HG03521 (cell line): ENCODE measurements around the gene R3HDM4.
A peak's percentile ranks its signal among the peaks of the same experiment; 100 is the strongest.

ENCODE experiments used
- ATAC-seq: cut with Tn5 transposase; IDR thresholded peaks from one replicate; pipeline ENCODE4 v1.9.1; 2021; ENCODE audit warnings: mild to moderate bottlenecking, moderate library complexity; ENCODE audit not compliant: unreplicated experiment

R3HDM4 gene

DNA sequence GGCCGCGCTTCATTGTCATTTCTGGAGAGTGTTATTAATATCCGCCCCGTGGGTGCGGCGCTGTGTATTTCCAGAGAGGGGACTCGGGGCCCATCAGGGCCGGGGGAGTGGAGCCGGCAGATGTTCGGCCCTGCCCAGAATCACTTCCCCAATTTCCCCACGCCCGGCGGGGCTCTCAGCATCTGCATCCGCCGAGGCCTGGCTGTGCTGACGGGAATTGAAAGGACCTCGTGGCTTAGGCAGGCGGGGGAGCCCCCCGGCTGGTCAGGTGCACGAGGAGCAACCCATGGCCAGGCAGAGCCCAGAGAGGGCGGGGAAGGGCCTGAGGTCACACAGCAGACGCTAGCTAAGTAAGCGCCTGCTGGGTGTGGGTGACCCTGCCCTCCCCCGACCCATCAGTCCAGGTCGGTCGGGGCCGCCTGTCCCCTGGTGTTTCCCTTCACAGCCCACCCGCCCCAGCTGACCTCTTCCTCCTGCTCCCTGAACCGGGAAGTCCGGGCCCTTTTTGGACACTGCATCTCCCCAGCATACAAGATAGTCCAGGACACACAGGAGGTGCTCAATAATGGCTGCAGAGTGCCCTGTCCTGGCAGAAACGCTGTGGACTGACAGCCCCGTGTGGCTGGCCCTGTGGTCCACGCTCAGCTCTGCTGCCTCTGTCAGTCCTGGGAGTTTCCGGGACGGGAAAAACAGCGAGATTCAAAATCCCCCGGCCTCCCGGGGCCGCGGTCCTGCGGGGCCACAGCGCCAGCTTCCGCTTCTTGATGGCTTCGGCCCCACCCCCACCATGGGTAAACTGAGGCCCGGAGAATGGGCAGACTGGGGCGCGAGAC is 34.9 kb upstream of the R3HDM4 start:
- peak; percentile 55 for ATAC-seq

DNA sequence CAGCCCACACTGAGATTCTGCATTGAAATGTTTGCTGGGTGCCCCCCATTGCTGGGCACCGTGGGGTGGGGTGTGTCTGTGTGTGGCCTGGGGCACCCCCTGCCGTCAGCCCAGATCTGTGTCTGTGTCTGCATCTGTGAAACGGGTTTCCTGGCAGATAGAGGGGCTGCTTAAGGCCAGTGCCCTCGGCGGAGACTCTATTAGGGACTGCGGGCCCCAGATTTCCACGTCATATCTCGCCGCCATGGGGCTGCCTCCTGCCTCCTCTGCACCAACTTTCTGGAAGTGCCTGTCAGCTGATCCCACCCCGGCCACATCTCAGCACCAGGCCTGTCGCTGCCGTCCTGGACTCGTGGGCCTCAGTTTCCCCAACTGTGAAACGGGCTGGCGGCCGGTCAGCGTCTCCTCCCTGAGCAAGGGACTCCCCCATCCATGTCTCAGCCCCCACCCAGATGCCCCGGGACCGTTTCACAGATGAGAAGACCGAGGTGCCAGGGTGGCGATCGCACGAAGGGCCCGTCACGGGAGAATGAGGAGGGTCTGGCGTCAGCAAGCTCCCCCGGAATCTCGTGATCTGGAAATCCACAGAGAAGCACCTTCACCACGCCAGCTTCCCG is 34.2 kb upstream of the R3HDM4 start:
- ATAC-seq = peak; percentile 22

DNA sequence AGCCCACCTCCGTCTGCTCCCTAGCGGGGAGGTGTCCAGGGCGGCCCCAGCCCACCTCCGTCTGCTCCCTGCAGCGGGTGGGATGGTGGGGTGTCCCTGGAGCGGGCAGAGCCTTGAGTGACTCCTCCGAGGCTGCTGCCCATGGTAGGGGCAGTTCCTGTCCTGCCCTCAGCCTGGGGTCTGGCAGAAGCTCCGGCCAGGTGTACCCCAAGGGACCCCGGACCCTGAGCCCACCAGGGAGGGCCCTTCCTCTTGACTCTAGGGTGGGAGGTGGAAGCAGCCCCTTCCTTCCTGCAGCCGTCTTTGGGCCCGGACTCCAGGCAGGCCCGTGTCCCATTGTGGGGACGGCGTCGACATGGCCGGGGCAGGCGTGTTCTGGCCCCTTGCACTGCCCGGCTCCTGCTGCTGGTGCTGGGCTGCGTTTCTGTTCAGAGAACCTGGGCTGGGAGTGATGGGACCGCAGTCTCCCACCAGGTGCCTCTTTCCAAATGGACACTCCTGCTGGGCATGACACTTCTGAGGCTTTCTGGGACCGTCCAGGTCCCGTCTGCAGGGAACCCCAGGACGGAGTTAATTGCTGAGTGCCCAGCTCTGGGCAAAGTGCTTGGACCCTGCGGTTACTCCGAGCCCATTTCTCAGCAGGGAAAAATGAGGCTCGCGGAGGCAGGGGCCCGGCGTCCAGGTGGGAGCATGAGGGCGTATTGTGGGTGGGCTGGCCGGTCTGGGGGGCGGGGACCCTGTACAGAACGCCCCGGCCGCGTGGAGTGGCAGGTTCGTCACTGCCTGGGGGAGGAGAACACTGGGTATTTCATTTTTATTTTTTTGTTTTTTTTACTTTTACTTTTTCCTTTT is 32.6 kb upstream of the R3HDM4 start:
- no peak for ATAC-seq

DNA sequence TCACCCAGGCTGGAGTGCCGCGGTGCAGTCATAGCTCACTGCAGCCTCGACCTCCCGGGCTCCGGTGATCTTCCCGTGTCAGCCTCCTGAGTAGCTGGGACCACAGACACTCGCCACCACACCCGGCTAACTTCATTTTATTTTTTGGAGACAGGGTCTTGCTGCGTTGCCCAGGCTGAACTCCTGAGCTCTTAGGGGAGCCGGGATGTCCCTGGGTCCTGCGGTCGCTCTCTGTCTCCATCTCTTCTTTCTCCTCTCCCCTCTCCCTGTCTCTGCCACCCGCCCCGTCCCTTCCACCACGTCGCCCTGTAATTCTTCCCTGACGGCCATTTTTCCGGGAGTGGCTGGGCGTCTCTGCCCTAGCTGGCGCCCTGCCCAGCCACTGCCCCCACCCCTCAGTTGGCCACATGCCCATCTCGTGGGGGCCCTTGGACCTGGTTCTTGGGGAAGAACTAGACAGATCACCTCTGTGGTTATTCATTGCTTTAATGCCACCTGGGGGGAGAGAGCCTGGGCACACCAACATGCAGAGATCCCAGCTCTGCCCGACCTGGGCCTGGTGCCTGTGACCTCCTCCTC is 31.7 kb upstream of the R3HDM4 start:
- no peak for ATAC-seq

DNA sequence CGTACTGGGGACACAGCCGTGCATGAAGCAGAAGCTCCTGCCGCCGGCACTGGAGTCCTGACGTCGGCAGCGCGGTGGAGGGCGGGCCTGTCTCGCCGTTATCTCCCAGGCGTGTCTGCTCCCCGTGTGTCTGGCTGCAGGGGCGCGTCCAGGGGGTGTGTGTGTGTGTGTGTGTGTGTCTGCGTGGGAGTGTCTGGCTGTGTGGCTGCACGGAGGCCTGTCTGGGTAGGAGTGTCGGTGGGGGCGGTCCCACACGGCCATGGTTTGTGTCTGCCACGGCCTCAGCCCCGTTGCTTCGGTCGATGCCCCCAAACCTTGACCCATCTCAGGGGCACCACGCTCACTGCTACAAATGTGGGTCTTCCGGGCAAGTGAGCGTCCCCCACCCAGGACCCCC is 31.1 kb upstream of the R3HDM4 start:
- no peak for ATAC-seq

DNA sequence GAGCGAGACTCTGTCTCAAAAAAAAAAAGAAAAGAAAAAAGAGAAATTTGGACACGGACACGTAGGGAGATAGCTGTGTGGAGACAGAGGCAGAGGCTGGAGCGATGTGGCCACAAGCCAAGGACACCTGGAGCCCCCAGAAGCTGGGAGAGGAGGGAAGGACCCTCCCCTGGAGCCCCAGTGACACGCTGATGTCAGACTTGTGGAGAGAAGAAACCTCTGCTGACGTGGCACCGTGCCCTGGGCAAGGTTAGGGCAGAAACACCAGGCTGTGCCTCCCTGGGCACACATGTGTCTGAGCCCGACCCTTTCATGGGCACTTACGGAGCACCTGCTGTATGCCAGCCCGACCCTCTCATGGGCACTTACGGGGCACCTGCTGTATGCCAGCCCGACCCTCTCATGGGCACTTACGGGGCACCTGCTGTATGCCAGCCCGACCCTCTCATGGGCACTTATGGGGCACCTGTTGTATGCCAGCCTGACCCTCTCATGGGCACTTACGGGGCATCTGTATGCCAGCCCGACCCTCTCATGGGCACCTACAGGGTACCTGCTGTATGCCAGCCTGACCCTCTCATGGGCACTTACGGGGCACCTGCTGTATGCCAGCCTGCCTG is 30.6 kb upstream of the R3HDM4 start:
- no peak for ATAC-seq

DNA sequence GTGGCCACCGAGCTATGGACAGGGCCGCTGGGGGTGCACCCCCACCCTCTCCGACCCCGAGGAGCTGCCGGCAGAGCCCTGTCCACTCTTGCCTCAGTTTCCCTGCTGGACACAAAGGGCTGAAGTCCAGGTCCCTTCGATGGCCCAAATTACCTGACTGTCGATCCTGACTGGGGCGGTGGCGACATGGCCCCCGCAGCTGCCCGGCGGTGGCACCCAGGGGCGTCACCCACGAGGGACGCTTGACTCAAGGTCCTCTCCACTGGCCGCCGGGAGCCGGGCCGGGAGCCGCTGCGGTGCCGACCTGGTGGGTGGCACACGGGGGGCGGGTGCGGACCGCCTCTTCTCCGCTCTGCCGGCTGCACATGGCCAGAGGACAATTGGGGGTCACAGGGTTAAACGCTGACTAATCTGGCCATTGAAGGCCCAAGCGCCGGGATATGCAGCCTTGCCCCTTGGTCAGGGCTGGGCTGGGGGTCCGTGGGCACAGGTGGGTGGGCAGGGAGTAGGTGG is 29.2 kb upstream of the R3HDM4 start:
- ATAC-seq = no peak

DNA sequence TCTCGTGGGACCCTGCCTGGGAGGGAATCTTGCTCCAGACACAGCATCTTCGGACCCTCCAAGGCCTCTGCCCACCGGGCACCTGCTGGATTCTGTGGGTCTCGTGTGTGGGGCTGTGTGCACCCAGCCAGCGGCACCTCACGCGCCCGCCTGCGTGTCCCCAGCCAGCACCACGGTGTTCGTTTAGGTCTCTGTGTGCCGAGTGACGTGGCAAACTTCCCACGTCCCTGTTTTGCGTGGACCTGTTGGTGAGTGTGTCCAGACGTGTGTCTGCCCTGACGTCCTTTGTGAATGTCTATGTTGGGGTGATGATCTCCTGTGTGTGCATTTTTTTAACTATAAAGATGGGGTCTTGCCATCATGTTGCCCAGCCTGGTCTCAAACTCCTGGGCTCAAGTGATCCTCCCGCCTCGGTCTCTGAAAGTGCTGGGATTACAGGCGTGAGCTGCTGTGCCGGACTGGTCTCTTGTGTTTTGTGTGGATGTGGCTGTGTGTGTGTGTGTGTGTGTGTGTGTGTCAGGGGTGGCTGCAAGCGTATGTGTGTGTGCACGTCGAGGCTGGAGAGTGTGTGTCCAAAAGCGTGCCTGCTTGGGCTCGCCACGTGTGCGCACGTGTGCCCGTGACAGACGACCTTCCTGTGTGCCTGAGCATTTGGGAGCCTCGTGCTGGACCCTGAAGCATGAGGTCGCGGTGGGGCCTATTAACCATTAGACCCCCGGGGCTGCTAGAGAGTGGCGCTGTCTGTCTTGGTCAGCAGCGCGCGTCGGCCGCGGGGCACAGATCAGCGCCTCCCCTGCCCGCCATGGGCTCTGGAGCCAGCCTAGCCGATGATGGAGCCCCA is 28.5 kb upstream of the R3HDM4 start:
- no peak for ATAC-seq

DNA sequence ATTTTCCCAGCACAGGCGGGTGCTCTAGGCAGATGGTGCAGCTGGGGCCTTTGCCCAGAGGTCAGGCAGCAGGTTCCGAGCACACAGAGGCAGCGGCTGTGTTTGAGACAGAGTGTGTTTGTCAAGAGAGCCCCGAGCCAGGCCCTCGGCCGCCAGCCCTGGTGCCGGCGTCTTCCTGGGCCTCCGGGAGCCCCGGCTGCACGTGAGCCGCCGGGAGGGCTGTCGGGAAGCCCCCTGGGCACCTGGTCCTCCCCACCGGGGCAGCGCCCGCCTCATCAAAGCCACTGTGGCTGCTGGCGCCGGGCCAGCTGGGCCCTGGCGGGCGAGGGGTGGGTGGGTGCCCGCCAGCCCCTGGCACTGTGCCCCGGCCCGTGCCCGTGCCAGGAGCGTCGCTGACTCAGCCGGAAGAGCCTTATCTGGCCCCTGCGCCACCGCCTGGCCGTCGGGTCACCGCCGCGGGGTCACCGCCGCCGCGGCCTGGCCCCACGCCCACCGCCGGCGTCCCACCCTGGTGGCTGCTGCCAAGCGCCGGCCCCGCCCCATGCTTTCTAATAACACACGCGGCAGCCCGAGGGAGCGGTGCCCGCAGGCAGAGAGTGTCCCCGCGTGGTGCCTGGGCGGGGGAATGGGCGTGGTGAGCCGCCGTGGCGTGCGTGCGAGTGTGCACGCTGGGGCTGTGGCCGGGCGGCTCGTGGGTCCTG is 27.7 kb upstream of the R3HDM4 start:
- no peak for ATAC-seq

DNA sequence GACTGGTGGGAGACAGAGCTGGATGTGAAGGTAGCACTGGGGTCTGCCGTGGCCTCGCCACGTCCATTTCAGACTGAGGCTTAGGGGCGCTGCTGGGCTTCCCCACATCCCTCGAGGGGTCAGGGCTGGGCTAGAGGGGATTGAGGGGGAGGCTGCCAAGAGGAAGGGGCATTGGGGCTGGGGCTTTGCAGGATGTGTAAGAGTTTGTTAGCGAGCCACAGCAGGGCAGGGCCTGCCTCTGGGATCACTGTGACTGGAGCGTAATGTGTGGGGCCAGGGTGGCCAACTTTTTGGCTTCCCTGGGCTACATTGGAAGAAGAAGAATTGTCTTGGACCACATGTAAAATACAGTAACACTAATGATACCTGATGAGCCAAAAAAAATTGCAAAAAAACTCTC is 26.9 kb upstream of the R3HDM4 start:
- no peak for ATAC-seq

DNA sequence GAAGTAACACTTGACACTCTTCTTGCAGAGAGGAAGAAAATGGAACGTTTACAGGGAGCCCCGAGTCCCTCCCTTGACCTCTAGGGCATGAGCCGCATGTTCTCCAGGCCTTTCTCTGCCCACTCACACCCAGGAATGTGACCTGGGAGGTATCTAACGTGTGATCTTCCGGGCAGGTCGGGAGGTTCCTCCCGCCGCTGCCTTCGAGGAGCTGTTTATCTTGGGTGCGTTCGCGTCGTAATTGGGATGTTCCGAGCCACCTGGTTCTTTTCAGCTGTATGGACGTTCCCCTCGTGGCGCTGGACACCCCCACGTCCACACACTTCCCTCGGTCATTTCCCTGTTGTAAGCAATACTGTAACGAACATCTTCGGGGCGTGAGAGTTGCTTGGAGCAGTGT is 26.4 kb upstream of the R3HDM4 start:
- no peak for ATAC-seq

DNA sequence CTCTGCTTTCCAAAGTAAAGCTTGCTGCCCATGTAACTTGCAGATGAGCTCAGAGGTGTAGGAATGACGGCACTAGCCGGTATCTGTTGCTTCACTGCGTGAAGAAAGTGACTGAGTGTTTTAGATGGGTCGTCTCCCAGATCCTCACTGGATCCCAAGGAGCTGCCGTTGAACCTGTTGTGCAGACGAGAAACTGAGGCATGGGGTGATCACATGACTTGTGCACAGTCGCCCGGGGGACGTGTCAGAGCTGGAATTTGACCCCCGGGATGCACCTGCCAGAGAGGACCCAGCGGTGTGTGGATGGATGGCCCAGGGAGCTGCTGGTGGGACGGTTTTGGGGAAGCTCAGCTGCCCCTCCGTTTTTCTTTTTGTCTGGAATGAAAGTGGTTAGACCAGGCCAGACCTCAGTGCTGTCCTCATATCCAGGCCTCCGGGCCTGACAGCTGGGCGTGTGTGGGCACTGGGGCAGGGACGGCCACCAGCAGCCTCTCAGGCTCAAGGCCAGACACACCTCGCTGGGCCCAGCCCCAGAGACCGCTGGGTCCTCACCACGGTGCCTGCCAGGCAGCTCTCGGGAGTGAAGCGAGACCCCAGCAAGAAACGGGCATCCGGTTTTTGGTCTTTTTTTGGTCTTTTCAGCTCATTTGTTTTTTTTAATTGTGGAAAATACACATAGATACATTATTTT is 25.4 kb upstream of the R3HDM4 start:
- no peak for ATAC-seq

DNA sequence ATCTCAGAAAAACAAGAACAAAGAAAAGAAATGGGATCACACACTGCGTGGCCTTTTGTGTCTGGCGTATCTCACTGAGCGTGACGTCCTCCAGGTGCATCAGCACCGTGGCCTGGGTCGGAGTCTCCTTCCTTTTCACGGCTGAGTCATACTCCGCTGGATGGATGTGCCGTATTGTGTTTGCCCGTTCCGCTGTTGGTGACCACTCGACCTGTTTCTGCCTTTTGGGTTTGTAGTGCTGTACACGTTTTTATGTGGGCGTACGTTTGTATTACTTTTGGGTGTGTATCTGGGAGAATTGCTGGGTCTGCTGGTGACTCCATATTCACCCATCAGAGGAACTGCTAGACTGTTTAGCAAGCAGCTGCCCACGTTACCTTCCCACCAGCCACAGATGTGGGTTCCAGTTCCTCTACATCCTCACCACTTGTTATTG is 24.3 kb upstream of the R3HDM4 start:
- no peak for ATAC-seq

DNA sequence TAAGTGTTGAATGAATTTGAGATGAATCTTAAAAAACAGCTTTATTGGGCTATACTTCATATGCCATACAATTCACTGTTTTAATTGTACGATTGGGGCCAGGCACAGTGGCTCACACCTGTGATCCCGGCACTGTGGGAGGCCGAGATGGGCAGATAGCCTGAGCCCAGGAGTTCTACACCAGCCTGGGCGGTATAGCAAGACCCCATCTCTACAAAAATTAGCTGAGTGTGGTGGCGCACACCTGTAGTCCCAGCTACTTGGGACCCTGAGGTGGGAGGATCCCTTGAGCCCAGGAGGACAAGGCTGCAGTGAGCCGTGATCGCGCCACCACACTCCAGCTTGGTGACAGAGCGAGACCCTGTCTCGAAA is 23.1 kb upstream of the R3HDM4 start:
- ATAC-seq = no peak

DNA sequence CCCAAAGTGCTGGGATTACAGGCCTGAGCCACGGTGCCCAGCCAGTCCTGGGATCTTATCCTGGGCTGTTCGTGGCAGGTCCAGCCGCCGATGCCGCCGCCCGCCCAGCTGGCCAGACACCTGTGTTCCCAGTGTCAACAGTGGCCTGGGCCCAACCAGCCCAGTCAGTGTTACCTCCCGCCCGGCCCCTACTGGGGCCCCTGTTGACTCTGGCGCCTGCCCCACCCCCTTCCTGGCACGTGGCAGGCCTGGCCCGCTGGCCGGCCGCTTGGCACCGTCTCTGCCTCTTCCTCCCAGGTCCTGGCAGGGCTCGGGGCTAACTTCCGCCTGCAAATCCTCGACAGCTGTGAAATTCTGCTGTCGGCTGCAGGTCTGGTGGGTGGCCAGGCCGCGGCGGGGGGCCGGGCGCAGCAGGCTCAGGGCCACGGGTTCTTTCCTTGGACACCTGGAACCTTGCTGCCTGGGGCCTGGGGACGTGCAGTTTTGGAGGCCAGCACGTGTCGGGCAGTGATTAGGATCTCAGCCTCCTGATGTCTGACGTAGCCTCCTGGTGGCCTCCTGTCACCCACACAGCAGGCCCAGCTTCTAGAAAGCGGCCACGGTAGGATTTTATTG is 22.0 kb upstream of the R3HDM4 start:
- ATAC-seq = no peak

DNA sequence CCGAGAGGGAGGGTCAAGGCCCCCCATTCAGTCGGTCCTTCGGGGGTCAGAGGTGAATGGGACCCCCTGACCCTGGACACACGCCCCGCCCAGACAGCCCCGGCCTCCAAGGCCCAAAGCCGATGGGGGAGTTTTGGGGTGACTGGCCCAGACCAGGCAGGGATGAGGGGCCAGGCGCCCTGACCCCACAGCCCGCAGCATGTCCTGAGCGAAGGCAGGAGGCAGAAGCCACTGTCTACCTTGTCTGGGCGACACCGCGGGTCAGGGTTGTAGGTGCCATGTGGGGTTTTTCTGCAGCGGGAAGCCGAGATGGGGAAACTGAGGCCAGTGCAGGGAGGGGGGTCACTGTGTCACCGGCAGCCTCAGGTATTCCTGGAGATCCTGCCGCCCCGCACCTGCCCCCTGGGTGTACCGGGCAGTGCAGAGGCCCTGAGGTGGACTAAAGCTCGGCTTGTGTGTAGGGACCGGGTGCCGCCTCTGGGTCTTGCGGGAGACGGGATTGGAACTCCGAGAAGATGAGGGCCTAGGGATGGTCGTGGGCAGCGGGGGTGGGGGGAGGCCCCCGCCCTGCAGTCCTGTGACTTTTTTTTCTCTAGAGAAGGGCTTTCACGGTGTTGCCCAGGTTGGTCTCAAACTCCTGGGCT is 21.3 kb upstream of the R3HDM4 start:
- ATAC-seq = no peak

DNA sequence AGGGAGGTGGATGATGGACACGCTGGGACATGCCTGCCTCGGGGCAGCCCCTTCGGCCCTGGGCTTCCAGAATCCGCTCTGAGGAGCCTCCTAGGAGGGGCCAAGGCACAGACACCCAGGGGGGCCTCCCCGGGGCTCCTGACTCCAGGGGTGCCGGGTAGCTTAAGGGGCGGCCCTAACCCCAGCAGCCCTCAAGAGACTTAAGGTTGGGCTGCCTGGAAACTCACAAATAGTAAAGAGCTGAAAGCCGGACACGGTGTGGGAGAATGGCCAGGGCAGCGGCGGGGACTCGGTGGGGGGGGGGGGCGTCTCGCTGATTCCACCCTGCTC is 20.5 kb upstream of the R3HDM4 start:
- no peak for ATAC-seq
